Measurements from ENCODE around the gene NAA50. TPM values are rescaled to one million over a fixed set of nuclear protein-coding genes. Genes with fewer than 3 reads are reported as not detected.

Gene NAA50
- total and polyA plus RNA-seq, 2 of the 13 experiments (the other 11 are each of a cell fraction or from before 2014, with no cell fraction given), result 30.2 to 233 TPM

GRCh38 chr3:113695786-113696645 is 50.0 kb downstream of the NAA50 start, which contains the start of gene USF3 (continued):
- TF ChIP-seq ZBTB10 (CRISPR knock-in tag; IDR thresholded peaks at IDR 0.05; ENCODE audit: borderline replicate concordance) (peak; percentile 91), ONECUT2 (CRISPR knock-in tag; IDR thresholded peaks at IDR 0.05) (no peak), ZNF543 (CRISPR knock-in tag; IDR thresholded peaks at IDR 0.05) (0 out of 2 replicates have a peak, but pooled peaks have one; percentile 25), AHR (CRISPR knock-in tag; IDR thresholded peaks at IDR 0.05) (no peak), SRSF1 (optimal IDR thresholded peaks at IDR 0.05; ENCODE audit: low read depth, low read length) (peak; percentile 67), ZNF317 (CRISPR knock-in tag; IDR thresholded peaks at IDR 0.05) (no peak)

GRCh38 chr3:113695431-113695785 is 50.6 kb downstream of the NAA50 start:
- peaks cover 54% of the 10 kb centered on the region for H3K4me1 ChIP-seq (ENCODE audit: insufficient read depth, low read length)
- peaks cover 50% of the 10 kb centered on the region for H3K79me2 ChIP-seq (ENCODE audit: insufficient read depth, low read length)
- BruUV-seq (replicated peaks), result TSS peak; percentile 63
- H3K36me3 ChIP-seq (replicated peaks in 1 of 2; ENCODE audit: control insufficient read depth in 1 of 2, insufficient read depth in 2 of 2, low read length in 2 of 2), result no peaks in the 10 kb centered on the region
- DNase-seq (ENCODE audit: low spot score) (peak; percentile 44), ATAC-seq (peak; percentile 11; the same call in 2 of the 3 replicates), FAIRE-seq (peak; percentile 74)
- ChIA-PET POLR2A (interaction anchor here (1.0 to 5.4 kb wide), 9 partner anchors 9 to 66 kb away, joined by 3 to 58 read pairs (median 6); partner anchors contain the start of genes ATP6V1A and NAA50), CTCF (ENCODE audit: low intra/inter-chr PET ratio, low total read pairs) (no interaction called here)
- in situ Hi-C loops (cut with HindIII; ENCODE audit: extremely low pct_ligation_motif_present, low pct_unique_long_range_greater_than_20kb) (no loop called here), intact Hi-C loops (cut with micrococcal nuclease; ENCODE audit: unreplicated experiment) (loop anchor here (5.0 kb wide), 2 partner anchors 52 to 63 kb away; partner anchors contain the start of genes ATP6V1A and NAA50)
- H2AFZ ChIP-seq (ENCODE audit: low read length), result no peak overlapping the region
- H3K4me3 ChIP-seq (replicated peaks in 1 of 3; ENCODE audit: insufficient read depth in 1 of 3, low read depth in 2 of 3, low read length in 3 of 3), result peak overlapping the region; percentile 85 to 99 (median 92)
- H3K9ac ChIP-seq (ENCODE audit: insufficient read depth, low read depth, low read length), result peak overlapping the region; percentile 88
- 2% methylated on average over 8 of the region's 8 CpGs for WGBS (ENCODE audit: low lambda C conversion rate)
- peak overlapping the region; percentile 90 for H3K4me2 ChIP-seq (ENCODE audit: low read depth, low read length)
- no peaks in the 10 kb centered on the region for H4K20me1 ChIP-seq (ENCODE audit: insufficient read depth, low read length)
- H3K27me3 ChIP-seq (ENCODE audit: control insufficient read depth in 1 of 2, insufficient read depth in 2 of 2, low read length in 2 of 2), result no peaks in the 10 kb centered on the region; a peak in 1 of 5 replicates
- H3K27ac ChIP-seq (ENCODE audit: extremely low read length, insufficient read depth, low read length), result peak overlapping the region; percentile 97
- H3K9me3 ChIP-seq (ENCODE audit: low read length), result no peaks in the 10 kb centered on the region
- TF ChIP-seq ARID5B (CRISPR knock-in tag; IDR thresholded peaks at IDR 0.05), result no peak
- TF ChIP-seq ZNF607 (CRISPR knock-in tag; IDR thresholded peaks at IDR 0.05; ENCODE audit: borderline replicate concordance), result no peak
- no peak for TF ChIP-seq ETV6 (CRISPR knock-in tag; conservative IDR thresholded peaks at IDR 0.05)
- TF ChIP-seq NFE2L1 (CRISPR knock-in tag; IDR thresholded peaks at IDR 0.05; ENCODE audit: borderline replicate concordance), result no peak
- no peak for TF ChIP-seq JUN (CRISPR knock-in tag; IDR thresholded peaks at IDR 0.05)
- 0 out of 2 replicates have a peak, but pooled peaks have one; percentile 31 for TF ChIP-seq ZSCAN29 (CRISPR knock-in tag; conservative IDR thresholded peaks at IDR 0.05)
- TF ChIP-seq ATF5 (CRISPR knock-in tag; IDR thresholded peaks at IDR 0.05; ENCODE audit: low read depth), result no peak
- TF ChIP-seq TCF12 (IDR thresholded peaks at IDR 0.05), result no peak
- no peak for TF ChIP-seq TCF12 (CRISPR knock-in tag; IDR thresholded peaks at IDR 0.05)

Data from HepG2 (cell line).